Tibial nerve (tissue), 4 donors: ENCODE data around the gene PIGQ.

ENCODE experiments used
- EP300 ChIP-seq, 2 donors: sonication (generic); formaldehyde crosslinking; IDR thresholded peaks; one replicate each; pipeline ENCODE4 v1.6.1; 2017; ENCODE audit warnings: antibody characterized with exemption in 2 of 2, mild to moderate bottlenecking in 1 of 2
- POLR2A ChIP-seq, 2 donors: fragments of 450-650 bp; IDR thresholded peaks; one replicate each; pipeline ENCODE4 v1.6.1; 2017; ENCODE audit warnings: antibody characterized with exemption in 2 of 2, mild to moderate bottlenecking in 2 of 2, moderate library complexity in 2 of 2
- TF ChIP-seq, protein P1 (sequence below), 5 experiments: fragments of 200-600 bp in 3 of 5; fragments of 450-650 bp in 2 of 5; sonication (generic) in 3 of 5; IDR thresholded peaks; one replicate each; pipeline ENCODE4 v1.5.1; 2016 to 2019; ENCODE audit warnings: antibody characterized with exemption in 5 of 5, mild to moderate bottlenecking in 3 of 5, moderate library complexity in 2 of 5

DNA sequence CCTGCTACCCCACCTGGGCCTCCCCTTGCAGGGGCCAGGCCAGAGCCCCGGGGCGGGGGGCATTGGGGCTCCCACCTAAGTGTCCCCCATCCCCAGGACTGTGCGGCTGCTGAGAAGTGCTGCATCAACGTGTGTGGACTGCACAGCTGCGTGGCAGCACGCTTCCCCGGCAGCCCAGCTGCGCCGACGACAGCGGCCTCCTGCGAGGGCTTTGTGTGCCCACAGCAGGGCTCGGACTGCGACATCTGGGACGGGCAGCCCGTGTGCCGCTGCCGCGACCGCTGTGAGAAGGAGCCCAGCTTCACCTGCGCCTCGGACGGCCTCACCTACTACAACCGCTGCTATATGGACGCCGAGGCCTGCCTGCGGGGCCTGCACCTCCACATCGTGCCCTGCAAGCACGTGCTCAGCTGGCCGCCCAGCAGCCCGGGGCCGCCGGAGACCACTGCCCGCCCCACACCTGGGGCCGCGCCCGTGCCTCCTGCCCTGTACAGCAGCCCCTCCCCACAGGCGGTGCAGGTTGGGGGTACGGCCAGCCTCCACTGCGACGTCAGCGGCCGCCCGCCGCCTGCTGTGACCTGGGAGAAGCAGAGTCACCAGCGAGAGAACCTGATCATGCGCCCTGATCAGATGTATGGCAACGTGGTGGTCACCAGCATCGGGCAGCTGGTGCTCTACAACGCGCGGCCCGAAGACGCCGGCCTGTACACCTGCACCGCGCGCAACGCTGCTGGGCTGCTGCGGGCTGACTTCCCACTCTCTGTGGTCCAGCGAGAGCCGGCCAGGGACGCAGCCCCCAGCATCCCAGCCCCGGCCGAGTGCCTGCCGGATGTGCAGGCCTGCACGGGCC, 62.9 kb downstream of the PIGQ start:
- TF ChIP-seq, protein P1, sequence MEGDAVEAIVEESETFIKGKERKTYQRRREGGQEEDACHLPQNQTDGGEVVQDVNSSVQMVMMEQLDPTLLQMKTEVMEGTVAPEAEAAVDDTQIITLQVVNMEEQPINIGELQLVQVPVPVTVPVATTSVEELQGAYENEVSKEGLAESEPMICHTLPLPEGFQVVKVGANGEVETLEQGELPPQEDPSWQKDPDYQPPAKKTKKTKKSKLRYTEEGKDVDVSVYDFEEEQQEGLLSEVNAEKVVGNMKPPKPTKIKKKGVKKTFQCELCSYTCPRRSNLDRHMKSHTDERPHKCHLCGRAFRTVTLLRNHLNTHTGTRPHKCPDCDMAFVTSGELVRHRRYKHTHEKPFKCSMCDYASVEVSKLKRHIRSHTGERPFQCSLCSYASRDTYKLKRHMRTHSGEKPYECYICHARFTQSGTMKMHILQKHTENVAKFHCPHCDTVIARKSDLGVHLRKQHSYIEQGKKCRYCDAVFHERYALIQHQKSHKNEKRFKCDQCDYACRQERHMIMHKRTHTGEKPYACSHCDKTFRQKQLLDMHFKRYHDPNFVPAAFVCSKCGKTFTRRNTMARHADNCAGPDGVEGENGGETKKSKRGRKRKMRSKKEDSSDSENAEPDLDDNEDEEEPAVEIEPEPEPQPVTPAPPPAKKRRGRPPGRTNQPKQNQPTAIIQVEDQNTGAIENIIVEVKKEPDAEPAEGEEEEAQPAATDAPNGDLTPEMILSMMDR (IDR thresholded peaks at IDR 0.05) = no peak
- TF ChIP-seq POLR2A (IDR thresholded peaks at IDR 0.05) (no peak), EP300 (IDR thresholded peaks at IDR 0.05) (no peak)
